Heart left ventricle (tissue), 16 donors: Measurements from ENCODE around the gene CYP27C1. TPM values are rescaled to one million over a fixed set of nuclear protein-coding genes. Genes with fewer than 3 reads are reported as not detected.

Experiments used
- ATAC-seq, 4 donors: fragments of 200-7000 bp; cut with Tn5 transposase; one replicate each; pipeline ENCODE4 v1.9.1; 2020 to 2022; ENCODE audit warnings: moderate library complexity in 4 of 4, mild to moderate bottlenecking in 3 of 4, moderate number of reproducible peaks in 1 of 4
- DNase-seq, 5 donors: peaks; one replicate each; pipeline ENCODE4 v3.0.0-alpha.2; 2020
- H3K27ac ChIP-seq, 12 donors: fragments of 200-600 bp; sonication (generic) in 4 of 12; one replicate each; pipeline versions ENCODE4 v1.5.0 to v1.8.0; 2016 to 2022; ENCODE audit warnings: mild to moderate bottlenecking in 2 of 12
- H3K27me3 ChIP-seq, 9 donors: fragments of 200-600 bp; sonication (generic) in 2 of 9; one replicate each; pipeline versions ENCODE4 v1.5.1 to v1.8.0; 2016 to 2022; ENCODE audit warnings: mild to moderate bottlenecking in 3 of 9
- H3K36me3 ChIP-seq, 9 donors: fragments of 200-600 bp; sonication (generic) in 2 of 9; one replicate each; pipeline versions ENCODE4 v1.5.0 to v1.8.0; 2018 to 2022; ENCODE audit warnings: mild to moderate bottlenecking in 2 of 9
- H3K4me1 ChIP-seq, 12 donors: fragments of 200-600 bp; sonication (generic) in 4 of 12; one replicate each; pipeline versions ENCODE4 v1.5.0 to v1.8.0; 2016 to 2022; ENCODE audit warnings: mild to moderate bottlenecking in 3 of 12
- H3K4me3 ChIP-seq, 12 donors: fragments of 200-600 bp; sonication (generic) in 4 of 12; one replicate each; pipeline versions ENCODE4 v1.5.0 to v1.8.0; 2017 to 2022; ENCODE audit warnings: mild to moderate bottlenecking in 9 of 12, moderate library complexity in 4 of 12
- H3K9me3 ChIP-seq, 12 donors: fragments of 200-600 bp; sonication (generic) in 4 of 12; one replicate each; pipeline versions ENCODE4 v1.5.0 to v1.8.0; 2016 to 2022; ENCODE audit warnings: mild to moderate bottlenecking in 1 of 12
- CTCF ChIP-seq, 12 donors: fragments of 200-600 bp; sonication (generic) in 4 of 12; IDR thresholded peaks; one replicate each; pipeline versions ENCODE4 v1.5.0 to v1.8.0; 2018 to 2022; ENCODE audit warnings: antibody characterized with exemption in 12 of 12, mild to moderate bottlenecking in 5 of 12
- POLR2A ChIP-seq, 2 donors: fragments of 450-650 bp; IDR thresholded peaks; one replicate each; pipeline ENCODE4 v1.6.1; 2017; ENCODE audit warnings: antibody characterized with exemption in 2 of 2, mild to moderate bottlenecking in 2 of 2, moderate library complexity in 2 of 2
- whole genome bisulfite sequencing, 4 donors: extraction: QIAGEN DNeasy Blood & Tissue Kit in 2 of 4; methylation state at CpG; one replicate each; pipeline versions ENCODE4 v1.1.5 to v1.1.7; 2013 to 2018; 5-methylcytosine and 5-hydroxymethylcytosine counted together
- intact Hi-C, 10 donors: fragments of 100-400 bp; cut with DNase I; formaldehyde crosslinking; loops; one replicate each; pipeline versions ENCODE4 v1.11.1 to v1.14.2; 2022
- polyA plus RNA-seq, 2 donors: library from polyadenylated mRNA; stranded (reverse); fragments of 200-250 nt; gene quantifications; one replicate each; pipeline ENCODE4 v1.2.3, GENCODE V29; 2013
- total RNA-seq, 9 donors: library from RNA; depleted of rRNA in 2 of 9; stranded (reverse); fragments of >200 nt in 2 of 9; fragmentation: NEBNext Ultra II Directional in 3 of 9; extraction: Animal tissue kit (Norgen Biotek cat#: 25700) in 3 of 9; gene quantifications; one replicate each; pipeline versions ENCODE4 v1.1.0 to v1.2.4, GENCODE V29; 2016 to 2023
- donor health status: ischemic (EF 13 %, LVEDD 7.1; RV severe dilation, severe dysfunction).
- donor health status: healthy with polysubstance abuse.
- donor health status: DM: no; HTN: yes; CAD: no.
- donor health status: DM: no; HTN: no; CAD: no.
- donor health status: ischemic (EF 25% LVEDD 6.9; RV normal size, moderate dysfunction).
- donor health status: ischemic (EF 25% LVEDD 5.7; RV mildly dilated, moderate dysfunction).
- donor health status: healthy.
- donor health status: DM: yes; HTN: yes; CAD: no.
- donor health status: ischemic (EF 35%, LVEDD 5.7; RV mildly dilated, moderate dysfunction).
- donor health status: nonischemic (EF 11% LVEDD 7.7; RV severe dilation, severe dysfunction).
- donor health status: DM: yes; HTN: yes; CAD: no.
- donor health status: PGD.
- donor health status: ischemic (EF 29% LVEDD 5.4; RV normal size, mild dysfunction).
- donor health status: nonischemic (EF 23%, LVEDD 6.1; RV moderate dilation, normal function).

CYP27C1 gene
- total and polyA plus RNA-seq, 11 donors, result 0.06 to 0.44 (median 0.12) TPM; not detected in 8

DNA sequence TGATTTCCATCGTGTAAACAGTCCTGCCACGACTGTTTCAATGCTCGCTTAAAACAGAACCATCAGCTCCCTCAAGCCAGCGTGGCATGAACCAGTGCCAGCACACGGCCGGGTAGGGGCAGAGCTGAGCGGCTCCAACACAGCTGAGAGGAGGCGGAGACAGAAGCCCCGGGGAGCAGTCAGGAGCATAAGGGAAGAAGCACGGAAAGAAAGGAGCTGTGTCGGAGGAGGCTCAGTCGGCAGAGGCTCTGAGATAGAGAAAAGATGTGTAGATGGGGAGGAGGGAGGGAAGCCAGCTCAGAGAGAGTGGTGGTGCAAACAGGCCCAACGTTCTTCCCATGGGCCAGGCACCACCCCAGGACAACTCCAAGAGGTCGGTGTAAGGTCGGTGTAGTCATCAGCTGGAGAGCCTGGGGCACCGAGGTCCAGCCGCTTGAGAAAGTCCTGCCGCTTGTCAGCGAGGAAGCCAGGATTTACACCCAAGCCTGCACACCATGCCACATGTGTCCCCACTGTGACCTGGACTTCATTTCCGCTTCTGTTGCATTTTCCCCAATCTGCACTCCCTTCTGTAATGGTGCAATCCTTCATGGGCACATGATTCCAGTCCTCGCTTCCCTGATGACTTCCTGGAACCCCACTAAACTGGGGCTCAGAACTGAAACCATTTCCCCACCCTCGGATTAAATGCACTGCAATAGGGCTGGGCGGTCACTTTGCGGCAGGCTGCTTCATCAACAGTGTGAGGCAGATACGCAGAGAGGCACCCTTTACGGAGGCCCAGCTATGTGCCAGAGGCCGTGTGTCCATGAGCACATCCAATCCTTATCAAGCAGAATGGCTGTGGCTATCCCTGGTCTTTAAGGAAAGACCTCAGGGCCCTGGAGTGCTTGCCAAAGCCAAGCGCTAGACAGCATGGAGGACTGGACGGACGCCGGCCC is 43.5 kb downstream of the CYP27C1 start:
- intact Hi-C loops, result loop anchor here in 3 of 10 donors (5.0 to 10.0 kb wide), 3 partner anchors 102 to 112 kb away; no protein-coding TSS in a partner anchor
- Histone ChIP-seq H3K4me1 (peaks cover 0 to 41% (median 11%) of the 10 kb centered on the region in 12 donors), H3K9me3 (peaks cover 0 to 24% (median 5%) of the 10 kb centered on the region in 12 donors), H3K27ac (peak overlapping the region in 3 of 12 donors; percentile 38 to 88 (median 72)), H3K27me3 (no peaks in the 10 kb centered on the region), H3K36me3 (no peaks in the 10 kb centered on the region), H3K4me3 (no peak overlapping the region)
- DNase-seq (peak in 1 of 5 donors; percentile 38), ATAC-seq (peak in 3 of 4 donors; percentile 20 to 56 (median 36))
- WGBS, 4 donors, result 63 to 75% (median 69%) methylated on average over 31 of the region's 31 CpGs
- no peak for TF ChIP-seq CTCF (IDR thresholded peaks at IDR 0.05)
- TF ChIP-seq POLR2A (IDR thresholded peaks at IDR 0.05), result no peak

GRCh38 chr2:127175751-127176354 is 44.2 kb downstream of the CYP27C1 start:
- DNase-seq, result no peak
- Histone ChIP-seq H3K36me3 (no peaks in the 10 kb centered on the region), H3K27me3 (no peaks in the 10 kb centered on the region), H3K4me3 (no peak overlapping the region), H3K27ac (peak overlapping the region in 2 of 12 donors; percentile 48 to 88), H3K4me1 (peaks cover 0 to 41% (median 11%) of the 10 kb centered on the region in 12 donors), H3K9me3 (peaks cover 0 to 18% (median 3%) of the 10 kb centered on the region in 12 donors)
- intact Hi-C loops, result loop anchor here in 3 of 10 donors (5.0 to 10.0 kb wide), 3 partner anchors 101 to 111 kb away; no protein-coding TSS in a partner anchor
- WGBS, 4 donors, result 79 to 83% (median 81%) methylated on average over 18 to 19 of the region's 19 CpGs
- TF ChIP-seq CTCF (IDR thresholded peaks at IDR 0.05) (no peak), POLR2A (IDR thresholded peaks at IDR 0.05) (no peak)
- ATAC-seq, result peak in 1 of 4 donors; percentile 28

DNA sequence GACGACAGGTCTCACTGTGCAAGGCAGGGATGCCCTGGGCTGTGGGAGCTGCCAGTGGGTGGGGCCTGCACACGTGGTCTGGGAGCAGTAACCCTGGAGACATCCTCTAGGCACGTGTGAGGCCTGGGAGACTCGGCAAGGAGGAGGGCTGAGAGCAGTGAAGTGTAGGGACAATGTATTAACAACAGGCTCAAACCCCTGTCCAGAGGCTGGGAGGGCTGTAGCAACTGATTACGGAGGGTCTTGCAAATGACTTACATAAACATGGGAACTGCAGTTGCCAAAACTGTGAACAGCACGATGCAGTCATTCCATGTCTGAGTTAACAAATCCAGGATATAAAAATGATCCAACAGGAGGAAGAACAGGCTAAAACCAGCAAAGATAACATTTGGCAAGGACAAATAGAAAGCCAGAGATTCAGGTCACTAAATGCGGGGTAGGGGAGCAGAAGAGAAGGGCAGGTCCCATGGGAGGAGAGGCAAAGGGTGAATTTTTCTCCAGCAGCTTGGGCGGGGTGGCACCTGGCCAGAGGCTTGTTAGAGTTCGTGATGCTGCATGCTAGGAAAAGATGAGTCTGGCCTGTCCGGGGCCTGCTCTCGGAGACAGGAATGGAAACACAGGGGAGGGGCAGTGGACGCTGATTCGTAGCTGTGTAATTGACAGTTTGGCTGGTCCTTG is 44.9 kb downstream of the CYP27C1 start:
- Histone ChIP-seq H3K9me3 (peaks cover 0 to 12% (median under 1%) of the 10 kb centered on the region in 12 donors), H3K27ac (peak overlapping the region in 3 of 12 donors; percentile 9 to 88 (median 48)), H3K27me3 (no peaks in the 10 kb centered on the region), H3K4me1 (peaks cover 0 to 41% (median 11%) of the 10 kb centered on the region in 12 donors), H3K36me3 (no peaks in the 10 kb centered on the region), H3K4me3 (no peak overlapping the region)
- intact Hi-C loops, result loop anchor here in 3 of 10 donors (5.0 to 10.0 kb wide), 3 partner anchors 100 to 110 kb away; no protein-coding TSS in a partner anchor
- peak in 4 of 5 donors; percentile 48 to 69 (median 52) for DNase-seq
- WGBS, 4 donors, result 45 to 62% (median 58%) methylated on average over 12 to 13 of the region's 13 CpGs
- ATAC-seq, result peak in 3 of 4 donors; percentile 30 to 48 (median 36)
- no peak for TF ChIP-seq CTCF (IDR thresholded peaks at IDR 0.05)
- TF ChIP-seq POLR2A (IDR thresholded peaks at IDR 0.05), result no peak
